HepG2 (cell line): Measurements from ENCODE around the gene PDYN. TPM values are rescaled to one million over a fixed set of nuclear protein-coding genes. Genes with fewer than 3 reads are reported as not detected.

ENCODE experiments used
- BRCA1 ChIP-seq: sonication (generic); formaldehyde crosslinking; IDR thresholded peaks from 2 replicates; pipeline ENCODE4 v1.4.0; 2020; ENCODE audit warnings: missing genetic modification reagents
- FOXJ3 ChIP-seq: sonication (generic); formaldehyde crosslinking; IDR thresholded peaks from 2 replicates; pipeline ENCODE4 v1.4.0; 2020; ENCODE audit warnings: missing genetic modification reagents, mild to moderate bottlenecking, borderline replicate concordance
- FOXK1 ChIP-seq: sonication (generic); formaldehyde crosslinking; IDR thresholded peaks from 2 replicates; pipeline ENCODE4 v1.4.0; 2020; ENCODE audit warnings: low read depth, missing genetic modification reagents, borderline replicate concordance
- FOXP1 ChIP-seq, 2 experiments: fragments of 450-650 bp in 1 of 2; IDR thresholded peaks; 2 replicates each; pipeline ENCODE4 v1.6.1; 2017 to 2018; ENCODE audit warnings: antibody characterized with exemption in 1 of 2
- HMG20A ChIP-seq: IDR thresholded peaks from 2 replicates; pipeline ENCODE4 v1.6.1; 2016; ENCODE audit warnings: borderline replicate concordance
- NFATC3 ChIP-seq: sonication (generic); formaldehyde crosslinking; IDR thresholded peaks from 2 replicates; pipeline ENCODE4 v1.5.1; 2020; ENCODE audit warnings: mild to moderate bottlenecking, missing genetic modification reagents
- PHF20 ChIP-seq: sonication (generic); formaldehyde crosslinking; IDR thresholded peaks from 2 replicates; pipeline ENCODE4 v1.5.0; 2020; ENCODE audit warnings: mild to moderate bottlenecking, missing genetic modification reagents
- RBAK ChIP-seq: sonication (generic); formaldehyde crosslinking; IDR thresholded peaks from 2 replicates; pipeline ENCODE4 v1.5.1; 2020; ENCODE audit warnings: mild to moderate bottlenecking, missing genetic modification reagents
- TEAD3 ChIP-seq: optimal IDR thresholded peaks from 2 replicates; pipeline ENCODE3; 2016; ENCODE audit warnings: borderline replicate concordance
- ZMYM3 ChIP-seq: sonication (generic); formaldehyde crosslinking; IDR thresholded peaks from 2 replicates; pipeline ENCODE4 v1.5.1; 2020; ENCODE audit warnings: mild to moderate bottlenecking, missing genetic modification reagents
- ZNF207 ChIP-seq: fragments of 450-650 bp; IDR thresholded peaks from 2 replicates; pipeline ENCODE4 v1.6.1; 2016; ENCODE audit warnings: antibody characterized with exemption, borderline replicate concordance
- ZNF782 ChIP-seq: sonication (generic); formaldehyde crosslinking; IDR thresholded peaks from 2 replicates; pipeline ENCODE4 v1.4.0; 2020; ENCODE audit warnings: missing genetic modification reagents, mild to moderate bottlenecking, borderline replicate concordance
- polyA plus RNA-seq, 8 experiments: library from polyadenylated mRNA; depleted of rRNA in 3 of 8; stranded (reverse) in 7 of 8; unstranded in 1 of 8; fragments of >200 nt; fragmentation: Illumina TruSeq in 4 of 8; extraction: Trizol in 4 of 8; gene quantifications; 2 replicates each; pipeline versions ENCODE4 v1.2.1 to v1.2.3, GENCODE V29; 2011 to 2016; ENCODE audit warnings: low read depth in 4 of 8, missing spikeins in 1 of 8, mixed read lengths in 1 of 8; ENCODE audit not compliant: insufficient read depth in 1 of 8
- total RNA-seq, 5 experiments: library from RNA; depleted of rRNA; stranded (reverse); fragments of >200 nt; fragmentation: Illumina TruSeq; extraction: Trizol; gene quantifications; 2 replicates each; pipeline ENCODE4 v1.2.3, GENCODE V29; 2016; ENCODE audit warnings: low read depth in 1 of 5
- TF ChIP-seq, protein P1 (sequence below): sonication (generic); formaldehyde crosslinking; IDR thresholded peaks from 2 replicates; pipeline ENCODE4 v1.5.1; 2020; ENCODE audit warnings: mild to moderate bottlenecking, missing genetic modification reagents, moderate library complexity
- TF ChIP-seq, protein P2 (sequence below): sonication (generic); formaldehyde crosslinking; IDR thresholded peaks from 2 replicates; pipeline ENCODE4 v1.5.0; 2020; ENCODE audit warnings: mild to moderate bottlenecking, missing genetic modification reagents, moderate library complexity
- TF ChIP-seq, protein P3 (sequence below): sonication (generic); formaldehyde crosslinking; IDR thresholded peaks from 2 replicates; pipeline ENCODE4 v1.4.0; 2020; ENCODE audit warnings: missing genetic modification reagents
- TF ChIP-seq, protein P4 (sequence below): sonication (generic); formaldehyde crosslinking; IDR thresholded peaks from 2 replicates; pipeline ENCODE4 v1.8.1; 2023; ENCODE audit warnings: mild to moderate bottlenecking, moderate library complexity, missing genetic modification reagents

The PDYN gene
- total and polyA plus RNA-seq, 2 of the 13 experiments (the other 11 are each of a cell fraction or from before 2014, with no cell fraction given), result not detected

DNA sequence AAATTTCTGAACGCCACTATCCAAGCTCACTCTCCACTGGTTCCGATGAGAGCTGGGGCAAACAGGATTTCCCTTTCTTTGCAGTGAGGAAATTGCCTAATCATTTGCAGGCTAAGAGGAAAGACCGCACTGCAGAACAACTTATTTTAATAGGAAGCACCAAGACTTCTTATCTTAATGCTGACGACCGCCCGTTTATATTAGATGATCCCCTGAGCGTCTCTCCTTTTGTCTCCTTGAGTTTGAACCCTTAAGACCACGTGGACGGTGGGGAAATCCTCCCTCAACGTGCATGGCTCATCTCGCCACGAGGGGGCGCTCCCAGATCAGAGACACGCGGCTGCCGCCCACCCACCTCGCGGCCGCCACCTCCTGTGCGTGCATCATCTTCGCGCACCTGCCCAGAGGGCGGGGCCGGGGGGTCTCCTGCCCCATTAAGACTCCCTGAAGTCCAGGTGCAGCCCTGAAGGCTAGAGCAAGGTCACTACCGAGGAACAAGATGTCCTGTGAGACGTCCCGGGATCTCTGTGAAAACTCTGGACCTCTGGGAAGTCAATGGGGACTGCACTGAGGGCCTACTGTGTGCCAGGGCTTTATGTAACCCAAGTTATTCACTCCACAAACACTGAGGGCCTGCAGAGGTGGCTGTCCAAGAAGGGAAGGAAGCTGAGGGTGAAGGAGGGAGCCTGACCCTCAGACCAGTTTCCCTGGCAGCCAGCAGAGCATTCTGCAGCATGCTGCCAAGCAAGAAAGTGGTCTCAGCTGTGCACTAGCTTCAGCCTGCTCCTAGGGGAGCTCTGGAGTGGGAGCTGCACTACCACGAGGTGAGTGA, 28.1 kb downstream of the PDYN start (continued):
- TF ChIP-seq, protein P1, sequence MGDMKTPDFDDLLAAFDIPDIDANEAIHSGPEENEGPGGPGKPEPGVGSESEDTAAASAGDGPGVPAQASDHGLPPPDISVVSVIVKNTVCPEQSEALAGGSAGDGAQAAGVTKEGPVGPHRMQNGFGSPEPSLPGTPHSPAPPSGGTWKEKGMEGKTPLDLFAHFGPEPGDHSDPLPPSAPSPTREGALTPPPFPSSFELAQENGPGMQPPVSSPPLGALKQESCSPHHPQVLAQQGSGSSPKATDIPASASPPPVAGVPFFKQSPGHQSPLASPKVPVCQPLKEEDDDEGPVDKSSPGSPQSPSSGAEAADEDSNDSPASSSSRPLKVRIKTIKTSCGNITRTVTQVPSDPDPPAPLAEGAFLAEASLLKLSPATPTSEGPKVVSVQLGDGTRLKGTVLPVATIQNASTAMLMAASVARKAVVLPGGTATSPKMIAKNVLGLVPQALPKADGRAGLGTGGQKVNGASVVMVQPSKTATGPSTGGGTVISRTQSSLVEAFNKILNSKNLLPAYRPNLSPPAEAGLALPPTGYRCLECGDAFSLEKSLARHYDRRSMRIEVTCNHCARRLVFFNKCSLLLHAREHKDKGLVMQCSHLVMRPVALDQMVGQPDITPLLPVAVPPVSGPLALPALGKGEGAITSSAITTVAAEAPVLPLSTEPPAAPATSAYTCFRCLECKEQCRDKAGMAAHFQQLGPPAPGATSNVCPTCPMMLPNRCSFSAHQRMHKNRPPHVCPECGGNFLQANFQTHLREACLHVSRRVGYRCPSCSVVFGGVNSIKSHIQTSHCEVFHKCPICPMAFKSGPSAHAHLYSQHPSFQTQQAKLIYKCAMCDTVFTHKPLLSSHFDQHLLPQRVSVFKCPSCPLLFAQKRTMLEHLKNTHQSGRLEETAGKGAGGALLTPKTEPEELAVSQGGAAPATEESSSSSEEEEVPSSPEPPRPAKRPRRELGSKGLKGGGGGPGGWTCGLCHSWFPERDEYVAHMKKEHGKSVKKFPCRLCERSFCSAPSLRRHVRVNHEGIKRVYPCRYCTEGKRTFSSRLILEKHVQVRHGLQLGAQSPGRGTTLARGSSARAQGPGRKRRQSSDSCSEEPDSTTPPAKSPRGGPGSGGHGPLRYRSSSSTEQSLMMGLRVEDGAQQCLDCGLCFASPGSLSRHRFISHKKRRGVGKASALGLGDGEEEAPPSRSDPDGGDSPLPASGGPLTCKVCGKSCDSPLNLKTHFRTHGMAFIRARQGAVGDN (CRISPR knock-in tag), result peak; percentile 66
- TF ChIP-seq BRCA1 (CRISPR knock-in tag), result no peak
- TF ChIP-seq, protein P2, sequence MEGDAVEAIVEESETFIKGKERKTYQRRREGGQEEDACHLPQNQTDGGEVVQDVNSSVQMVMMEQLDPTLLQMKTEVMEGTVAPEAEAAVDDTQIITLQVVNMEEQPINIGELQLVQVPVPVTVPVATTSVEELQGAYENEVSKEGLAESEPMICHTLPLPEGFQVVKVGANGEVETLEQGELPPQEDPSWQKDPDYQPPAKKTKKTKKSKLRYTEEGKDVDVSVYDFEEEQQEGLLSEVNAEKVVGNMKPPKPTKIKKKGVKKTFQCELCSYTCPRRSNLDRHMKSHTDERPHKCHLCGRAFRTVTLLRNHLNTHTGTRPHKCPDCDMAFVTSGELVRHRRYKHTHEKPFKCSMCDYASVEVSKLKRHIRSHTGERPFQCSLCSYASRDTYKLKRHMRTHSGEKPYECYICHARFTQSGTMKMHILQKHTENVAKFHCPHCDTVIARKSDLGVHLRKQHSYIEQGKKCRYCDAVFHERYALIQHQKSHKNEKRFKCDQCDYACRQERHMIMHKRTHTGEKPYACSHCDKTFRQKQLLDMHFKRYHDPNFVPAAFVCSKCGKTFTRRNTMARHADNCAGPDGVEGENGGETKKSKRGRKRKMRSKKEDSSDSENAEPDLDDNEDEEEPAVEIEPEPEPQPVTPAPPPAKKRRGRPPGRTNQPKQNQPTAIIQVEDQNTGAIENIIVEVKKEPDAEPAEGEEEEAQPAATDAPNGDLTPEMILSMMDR (CRISPR knock-in tag), result peak; percentile 100
- no peak for TF ChIP-seq HMG20A (CRISPR knock-in tag)
- TF ChIP-seq ZNF207, result no peak
- TF ChIP-seq RBAK, result no peak
- TF ChIP-seq FOXJ3 (CRISPR knock-in tag), result no peak
- TF ChIP-seq ZNF782, result no peak
- TF ChIP-seq TEAD3 (CRISPR knock-in tag), result no peak
- TF ChIP-seq FOXP1 (IDR thresholded peaks at IDR 0.05), result no peak
- no peak for TF ChIP-seq FOXP1 (CRISPR knock-in tag; IDR thresholded peaks at IDR 0.05)
- TF ChIP-seq PHF20 (CRISPR knock-in tag), result no peak
- no peak for TF ChIP-seq NFATC3 (CRISPR knock-in tag)
- TF ChIP-seq, protein P3, sequence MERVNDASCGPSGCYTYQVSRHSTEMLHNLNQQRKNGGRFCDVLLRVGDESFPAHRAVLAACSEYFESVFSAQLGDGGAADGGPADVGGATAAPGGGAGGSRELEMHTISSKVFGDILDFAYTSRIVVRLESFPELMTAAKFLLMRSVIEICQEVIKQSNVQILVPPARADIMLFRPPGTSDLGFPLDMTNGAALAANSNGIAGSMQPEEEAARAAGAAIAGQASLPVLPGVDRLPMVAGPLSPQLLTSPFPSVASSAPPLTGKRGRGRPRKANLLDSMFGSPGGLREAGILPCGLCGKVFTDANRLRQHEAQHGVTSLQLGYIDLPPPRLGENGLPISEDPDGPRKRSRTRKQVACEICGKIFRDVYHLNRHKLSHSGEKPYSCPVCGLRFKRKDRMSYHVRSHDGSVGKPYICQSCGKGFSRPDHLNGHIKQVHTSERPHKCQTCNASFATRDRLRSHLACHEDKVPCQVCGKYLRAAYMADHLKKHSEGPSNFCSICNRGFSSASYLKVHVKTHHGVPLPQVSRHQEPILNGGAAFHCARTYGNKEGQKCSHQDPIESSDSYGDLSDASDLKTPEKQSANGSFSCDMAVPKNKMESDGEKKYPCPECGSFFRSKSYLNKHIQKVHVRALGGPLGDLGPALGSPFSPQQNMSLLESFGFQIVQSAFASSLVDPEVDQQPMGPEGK (CRISPR knock-in tag), result peak; percentile 75
- TF ChIP-seq, protein P4, sequence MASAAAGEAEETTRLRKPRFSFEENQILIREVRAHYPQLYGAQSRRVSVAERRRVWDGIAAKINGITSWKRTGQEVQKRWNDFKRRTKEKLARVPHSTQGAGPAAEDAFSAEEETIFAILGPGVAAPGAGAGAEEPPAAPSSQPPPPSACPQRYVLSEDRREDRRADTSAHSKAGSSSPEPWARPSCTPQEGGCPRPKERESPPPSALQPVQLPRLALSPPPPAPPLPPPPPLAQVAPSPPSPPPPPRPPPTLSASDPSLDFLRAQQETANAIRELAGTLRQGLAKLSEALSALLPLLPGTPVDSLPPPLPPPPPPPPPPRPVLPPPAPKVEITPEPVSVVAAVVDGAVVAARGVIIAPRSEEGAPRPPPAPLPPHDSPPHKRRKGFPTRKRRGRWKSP (CRISPR knock-in tag), result 0 out of 2 replicates have a peak, but pooled peaks have one; percentile 37
- TF ChIP-seq FOXK1 (CRISPR knock-in tag), result no peak
- TF ChIP-seq ZMYM3 (CRISPR knock-in tag), result no peak
